Endometrial microvascular endothelial cells (primary cell): ENCODE measurements around the gene CERS6. TPM values are rescaled to one million over a fixed set of nuclear protein-coding genes. Genes with fewer than 3 reads are reported as not detected.
"Not testable (repeated sequence)": the region's sequence is repeated elsewhere in the genome, so short reads cannot be mapped to it uniquely, and the experiment has no call there.

Experiments used
- in situ Hi-C: cut with HindIII; loops from 2 replicates; pipeline ENCODE4 v1.10.0; 2017; ENCODE audit warnings: low sequenced_read_pairs, low pct_unique_long_range_greater_than_20kb; ENCODE audit errors: inconsistent ontology term
- total RNA-seq: library from RNA; depleted of rRNA; stranded (reverse); fragments of >200 nt; gene quantifications from one replicate; pipeline ENCODE4 v1.2.3, GENCODE V29; 2015; ENCODE audit errors: inconsistent ontology term

Gene CERS6
- total RNA-seq, 1 donor from 2014 or later = 5.9 TPM

DNA sequence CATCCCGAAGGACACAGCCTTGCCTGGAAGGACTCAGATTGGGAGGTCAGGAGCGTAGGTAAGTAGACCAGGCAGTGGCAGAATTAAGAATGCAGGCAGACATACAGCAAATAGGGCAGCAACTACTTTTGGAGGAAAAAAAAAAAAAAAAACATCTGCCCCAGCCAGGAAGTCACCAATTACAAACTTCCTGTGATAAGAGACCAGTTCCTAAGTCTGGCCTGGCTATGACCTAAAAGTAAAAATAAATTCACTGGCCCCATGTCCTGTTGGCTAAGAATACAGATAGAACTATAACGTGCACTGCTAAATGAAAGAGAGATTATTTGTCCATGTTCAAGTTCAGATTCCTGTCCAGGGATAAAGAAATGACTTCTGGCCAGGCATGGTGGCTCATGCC is 301.2 kb downstream of the CERS6 start:
- in situ Hi-C loops = no loop called here

GRCh38 chr2:168758970-168759820 is 303.1 kb downstream of the CERS6 start:
- in situ Hi-C loops = no loop called here

- in situ Hi-C loops = no loop called here
Observed at GRCh38 chr2:168765401-168765800, 309.3 kb downstream of the CERS6 start.

DNA sequence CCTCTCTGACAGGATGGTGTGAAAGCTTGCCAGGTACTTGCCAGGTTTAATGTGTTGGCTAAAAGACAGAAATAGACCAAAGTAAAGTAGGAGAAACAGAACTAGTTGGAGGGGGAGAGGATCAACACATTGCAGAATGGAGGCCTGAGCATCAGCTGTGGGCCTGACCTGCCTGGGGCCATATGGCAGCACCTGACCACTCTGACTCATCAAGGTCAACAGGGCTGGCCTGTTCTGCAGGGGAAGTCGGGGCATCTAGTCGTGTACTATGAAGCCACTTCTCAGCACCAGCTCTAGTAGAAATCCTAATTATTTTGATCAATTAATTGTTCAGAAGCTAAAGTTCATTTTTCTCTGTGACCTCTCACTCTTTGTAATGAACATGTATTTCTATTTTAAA is 310.5 kb downstream of the CERS6 start:
- in situ Hi-C loops = no loop called here

DNA sequence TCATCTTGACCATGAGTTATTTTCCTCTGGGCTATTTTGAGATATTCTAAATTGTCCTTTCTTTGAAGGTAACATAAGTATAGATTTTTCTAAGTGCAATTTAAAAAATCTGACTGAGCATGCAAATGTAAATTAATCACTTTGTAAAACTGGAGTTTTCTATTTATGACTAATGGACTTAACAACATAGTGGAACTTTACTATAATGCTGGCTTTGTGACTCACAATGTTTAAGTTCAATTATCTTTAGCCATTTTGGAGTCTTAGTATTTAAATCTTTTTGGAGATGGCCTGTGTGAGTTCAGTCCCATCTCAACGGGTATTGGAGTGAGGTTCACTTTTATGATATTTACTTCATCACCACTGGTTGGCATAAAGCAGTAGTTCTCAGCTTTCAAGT is 311.2 kb downstream of the CERS6 start:
- in situ Hi-C loops = no loop called here

- in situ Hi-C loops = not testable (repeated sequence)
Observed at GRCh38 chr2:168768357-168768756, 312.3 kb downstream of the CERS6 start.

DNA sequence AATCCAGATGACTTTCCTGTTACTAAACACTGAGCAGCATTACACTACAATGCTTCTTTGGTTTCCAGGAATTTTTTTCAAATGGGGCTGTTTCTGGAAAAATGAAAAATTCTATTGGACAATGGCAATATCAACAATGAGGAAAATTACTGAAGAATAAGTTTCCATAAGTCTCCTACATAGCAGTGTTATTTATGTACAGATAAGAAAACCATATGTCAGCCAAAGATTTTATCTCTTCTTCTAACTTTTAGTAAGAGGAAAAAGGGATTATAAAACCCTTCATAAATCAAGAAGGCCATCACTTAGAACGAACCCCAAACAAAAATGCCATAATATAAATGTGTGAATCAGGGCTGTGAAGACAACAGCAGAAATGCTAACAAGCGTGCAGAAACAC is 314.7 kb downstream of the CERS6 start:
- in situ Hi-C loops = no loop called here

GRCh38 chr2:168772704-168773103 is 316.6 kb downstream of the CERS6 start:
- in situ Hi-C loops = no loop called here

DNA sequence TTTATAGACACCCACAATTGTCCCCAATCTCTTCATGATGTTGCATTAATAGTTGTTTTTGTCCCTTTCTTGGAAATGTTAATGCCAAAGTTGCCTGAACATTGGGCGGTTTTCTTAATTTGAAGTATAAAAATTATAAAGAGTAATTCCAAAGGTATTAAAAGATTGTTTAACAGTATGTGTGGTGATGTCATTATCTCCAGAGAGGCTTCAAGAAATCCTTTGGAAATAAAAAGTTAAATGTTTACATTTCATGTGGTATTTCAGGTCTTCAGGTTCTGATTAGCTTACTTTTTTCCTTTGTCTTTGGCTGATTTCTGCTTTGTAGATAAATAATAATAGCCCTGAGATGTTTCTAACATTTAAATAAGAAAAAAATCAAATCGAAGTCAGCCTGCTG is 317.1 kb downstream of the CERS6 start:
- in situ Hi-C loops = no loop called here

DNA sequence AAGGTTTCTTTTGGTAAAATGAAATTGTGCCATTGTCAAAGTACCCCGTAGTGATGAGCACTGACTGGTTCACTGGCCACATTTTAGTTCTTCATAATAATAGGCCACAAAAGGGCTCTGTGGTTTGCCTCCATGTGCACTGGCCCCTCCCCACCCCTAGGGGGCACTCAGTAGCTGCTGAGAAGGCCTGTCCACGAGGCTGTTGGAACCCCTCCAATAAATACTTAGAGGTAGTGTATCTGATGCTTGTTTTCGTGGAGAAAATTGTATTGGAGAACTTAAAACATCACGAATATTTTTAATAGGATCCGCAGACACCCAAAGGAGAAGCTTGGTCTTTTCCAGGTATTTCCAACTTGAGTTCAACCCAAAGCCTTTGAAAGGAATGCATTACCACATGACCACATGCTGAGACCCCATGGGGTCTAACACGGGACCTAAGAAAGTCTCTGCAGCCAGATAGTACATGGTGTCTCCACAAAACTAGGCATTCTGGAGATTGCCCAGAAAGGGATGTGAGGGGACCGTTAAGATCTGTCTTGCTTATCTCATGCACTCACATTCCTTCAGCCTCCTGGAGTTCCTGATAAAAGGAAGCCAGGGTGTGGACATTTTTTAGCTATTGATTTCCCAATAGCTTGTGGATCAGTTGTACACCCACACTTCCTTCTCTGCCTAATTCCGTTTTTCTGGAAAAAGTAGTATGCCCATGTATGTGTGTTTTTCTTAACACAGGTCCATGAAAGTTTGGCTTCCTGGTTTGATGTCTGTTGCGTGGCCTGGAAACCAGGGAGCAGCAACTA is 317.8 kb downstream of the CERS6 start:
- in situ Hi-C loops = no loop called here

DNA sequence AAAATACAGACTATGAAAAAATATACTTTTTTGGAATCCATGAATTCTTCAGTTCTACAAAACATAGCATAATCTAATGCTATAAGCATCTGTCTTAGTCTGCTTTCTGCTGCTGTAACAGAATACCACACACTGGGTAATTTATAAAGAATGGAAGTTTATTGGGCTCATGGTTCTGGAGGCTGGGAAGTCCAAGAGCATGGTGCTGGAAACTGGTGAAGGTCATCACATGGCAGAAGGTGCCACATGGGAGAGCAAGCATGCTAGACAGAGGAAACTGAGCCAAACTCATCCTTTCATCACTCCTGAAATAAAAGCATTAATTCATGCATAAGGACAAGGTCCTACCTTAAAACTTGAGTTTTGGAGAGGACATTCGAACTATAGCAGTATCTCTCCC is 319.8 kb downstream of the CERS6 start:
- in situ Hi-C loops = no loop called here

DNA sequence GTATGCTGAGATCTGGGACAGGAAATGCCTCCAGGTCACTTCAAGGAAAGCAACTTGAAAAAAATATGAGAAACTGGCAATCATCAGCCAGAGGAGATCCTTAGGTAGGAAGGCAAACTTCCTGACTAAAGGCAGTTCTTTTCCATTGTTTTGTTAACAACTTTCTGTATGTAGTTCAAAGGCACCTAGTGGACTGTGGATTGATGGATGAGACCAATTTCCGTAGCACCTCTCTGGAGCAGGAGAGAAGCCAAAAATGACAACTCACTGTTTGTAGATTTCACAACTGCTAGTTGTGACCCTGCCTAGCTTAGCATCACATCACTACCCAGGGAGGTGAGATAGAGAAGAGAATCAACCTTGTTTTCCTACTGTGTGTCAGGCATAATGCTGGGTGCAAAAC is 324.6 kb downstream of the CERS6 start:
- in situ Hi-C loops = no loop called here

GRCh38 chr2:168781191-168781817 is 325.2 kb downstream of the CERS6 start:
- in situ Hi-C loops = no loop called here

DNA sequence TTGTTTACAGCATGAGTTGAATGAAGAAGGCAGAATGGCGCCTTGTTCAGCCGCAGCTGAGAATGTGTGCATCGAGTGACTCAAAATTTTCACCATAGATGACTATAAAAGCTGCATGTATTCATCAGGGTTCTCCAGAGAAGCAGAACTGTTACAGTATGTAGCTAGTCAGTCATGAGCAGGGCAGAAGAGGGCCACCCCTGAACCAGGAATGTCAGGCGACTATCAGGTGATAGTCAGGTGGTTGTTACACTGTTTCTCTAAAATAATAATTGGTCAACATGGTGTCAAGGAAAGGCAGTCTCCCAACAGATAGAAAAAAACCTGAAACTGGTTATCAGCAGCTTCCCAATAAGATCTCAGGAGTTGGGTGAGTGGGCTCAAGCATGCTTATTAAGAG is 326.2 kb downstream of the CERS6 start:
- in situ Hi-C loops = no loop called here

- in situ Hi-C loops = no loop called here
Observed at GRCh38 chr2:168784993-168785392, 328.9 kb downstream of the CERS6 start.

- in situ Hi-C loops = no loop called here
Observed at GRCh38 chr2:168787098-168787781, 331.2 kb downstream of the CERS6 start.

DNA sequence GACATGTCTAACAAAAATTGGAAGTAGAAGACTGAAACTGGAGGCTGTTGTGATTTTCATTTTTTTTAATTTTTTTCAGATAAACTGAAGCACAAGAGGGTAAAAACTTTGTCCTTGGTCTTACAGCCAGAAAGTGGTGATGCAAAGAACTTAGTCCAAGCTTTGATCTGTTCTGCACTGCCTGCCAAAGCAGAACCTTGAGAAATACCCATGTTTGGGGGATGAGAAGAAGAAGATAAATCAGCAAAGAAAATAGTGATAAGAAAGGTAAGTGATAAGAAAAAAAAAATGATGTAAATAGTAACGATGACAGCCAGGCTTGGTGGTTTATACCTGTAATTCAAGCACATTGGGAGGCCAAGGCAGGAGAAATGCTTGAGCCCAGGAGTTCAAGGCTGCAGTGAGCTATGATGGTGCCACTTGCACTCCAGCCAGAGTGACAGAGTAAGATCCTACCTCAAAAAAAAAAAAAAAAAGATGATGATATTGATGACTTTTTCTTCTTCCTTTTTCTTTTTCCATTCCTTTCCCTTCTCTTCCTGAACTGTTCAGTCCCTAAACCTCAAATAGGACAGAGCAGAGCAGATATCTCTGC is 331.8 kb downstream of the CERS6 start:
- in situ Hi-C loops = no loop called here

DNA sequence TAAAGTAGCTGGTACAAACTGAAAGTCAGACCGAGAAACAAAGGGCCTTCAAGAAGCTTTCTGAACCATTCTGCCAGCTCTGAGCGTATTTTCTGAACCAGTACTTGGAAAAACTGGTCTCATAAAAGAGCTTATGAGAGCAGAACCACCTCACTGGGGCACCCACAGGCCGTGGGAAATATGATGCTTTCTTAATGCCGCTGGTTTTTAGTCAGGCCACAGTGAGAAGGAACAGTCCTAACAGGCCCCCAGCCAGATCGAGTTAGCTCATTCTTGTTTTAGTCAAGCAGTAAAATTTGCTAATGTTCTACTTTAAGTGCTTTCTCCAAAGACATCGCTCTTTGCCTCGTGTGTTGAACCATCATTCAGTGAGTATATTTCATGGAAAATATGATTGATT is 333.7 kb downstream of the CERS6 start:
- in situ Hi-C loops = no loop called here
